Smooth muscle cell (in vitro differentiated cells): ENCODE results near the gene GALNT5. TPM values are rescaled to one million over a fixed set of nuclear protein-coding genes. Genes with fewer than 3 reads are reported as not detected.

Source experiments
- DNase-seq: peaks from one replicate; lab custom pipeline; 2025; ENCODE audit not compliant: unreplicated experiment; lab: John Stamatoyannopoulos, UW
- H2AFZ ChIP-seq: fragments of 200-600 bp; sonication (generic); 2 replicates; pipeline ENCODE4 v1.6.0; 2016; ENCODE audit warnings: antibody characterized with exemption, low read depth, mild to moderate bottlenecking
- H3F3A ChIP-seq: fragments of 200-600 bp; sonication (generic); 2 replicates; pipeline ENCODE4 v1.6.0; 2017; ENCODE audit warnings: antibody characterized with exemption, low read depth
- H3K27ac ChIP-seq: fragments of 200-600 bp; sonication (generic); 2 replicates; pipeline ENCODE4 v1.5.1; 2016; ENCODE audit warnings: low read depth, mild to moderate bottlenecking
- H3K27me3 ChIP-seq: fragments of 200-600 bp; sonication (generic); 2 replicates; pipeline ENCODE4 v1.6.1; 2016; ENCODE audit warnings: low read depth, mild to moderate bottlenecking
- H3K36me3 ChIP-seq: fragments of 200-600 bp; sonication (generic); 2 replicates; pipeline ENCODE4 v1.5.1; 2016; ENCODE audit warnings: low read depth
- H3K4me1 ChIP-seq: fragments of 200-600 bp; sonication (generic); 2 replicates; pipeline ENCODE4 v1.5.1; 2016; ENCODE audit warnings: low read depth
- H3K4me2 ChIP-seq: fragments of 200-600 bp; sonication (generic); 2 replicates; pipeline ENCODE4 v1.6.0; 2016; ENCODE audit warnings: mild to moderate bottlenecking
- H3K4me3 ChIP-seq: fragments of 200-600 bp; sonication (generic); 2 replicates; pipeline ENCODE4 v1.5.1; 2016; ENCODE audit warnings: mild to moderate bottlenecking
- H3K79me2 ChIP-seq: fragments of 200-600 bp; sonication (generic); 2 replicates; pipeline ENCODE4 v1.6.0; 2016; ENCODE audit warnings: low read depth, mild to moderate bottlenecking
- H3K9ac ChIP-seq: fragments of 200-600 bp; sonication (generic); 2 replicates; pipeline ENCODE4 v1.6.0; 2016; ENCODE audit warnings: low read depth
- H3K9me3 ChIP-seq: fragments of 200-600 bp; sonication (generic); replicated peaks from 2 replicates; pipeline ENCODE4 v1.5.1; 2016; ENCODE audit warnings: low read depth
- H4K20me1 ChIP-seq: fragments of 200-600 bp; sonication (generic); 2 replicates; pipeline ENCODE4 v1.6.0; 2016; ENCODE audit warnings: low read depth
- WGBS: methylation state at CpG from one replicate; pipeline ENCODE4 v1.1.7; 2016; ENCODE audit warnings: low lambda C conversion rate; 5-methylcytosine and 5-hydroxymethylcytosine counted together
- polyA plus RNA-seq: library from polyadenylated mRNA; unstranded; fragments of >200 nt; fragmentation: Nextera tagmentation; extraction: Ambion mirVana; gene quantifications from 2 replicates; pipeline ENCODE4 v1.2.1, GENCODE V29; 2016
- total RNA-seq: library from RNA; depleted of rRNA; stranded (reverse); fragments of >200 nt; gene quantifications from 2 replicates; pipeline ENCODE4 v1.2.3, GENCODE V29; 2014
- TF ChIP-seq, protein P1 (sequence below): fragments of 200-600 bp; sonication (generic); IDR thresholded peaks from 2 replicates; pipeline ENCODE4 v1.5.1; 2017; ENCODE audit warnings: borderline replicate concordance, mild to moderate bottlenecking, antibody characterized with exemption; ENCODE audit not compliant: insufficient read depth, poor library complexity, severe bottlenecking

Gene GALNT5
- total and polyA plus RNA-seq, 2 experiments from 2014 or later, result 1.8 to 2.0 TPM

DNA sequence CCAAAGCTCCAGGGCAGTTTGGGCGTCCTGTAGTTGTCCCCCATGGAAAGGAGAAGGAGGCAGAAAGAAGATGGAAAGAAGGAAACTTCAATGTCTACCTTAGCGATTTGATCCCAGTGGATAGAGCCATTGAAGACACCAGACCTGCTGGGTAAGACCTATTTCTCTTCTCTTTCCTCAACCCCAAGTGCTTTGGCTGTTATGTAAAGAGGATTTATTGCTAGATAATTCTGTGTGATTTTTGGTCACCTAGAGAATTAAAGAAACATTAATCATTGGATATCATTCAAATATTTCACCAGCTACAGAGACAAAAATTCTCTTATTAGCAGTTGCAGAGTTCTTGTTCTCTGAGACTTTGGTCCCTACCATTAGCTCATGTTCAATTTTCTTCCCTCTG, 1.9 kb downstream of the GALNT5 start:
- no peaks in the 10 kb centered on the region for H3K79me2 ChIP-seq
- no peak overlapping the region for H3K27ac ChIP-seq
- H3K4me2 ChIP-seq, result no peak overlapping the region
- no peak overlapping the region for H3K9ac ChIP-seq
- H3F3A ChIP-seq, result no peaks in the 10 kb centered on the region
- TF ChIP-seq, protein P1, sequence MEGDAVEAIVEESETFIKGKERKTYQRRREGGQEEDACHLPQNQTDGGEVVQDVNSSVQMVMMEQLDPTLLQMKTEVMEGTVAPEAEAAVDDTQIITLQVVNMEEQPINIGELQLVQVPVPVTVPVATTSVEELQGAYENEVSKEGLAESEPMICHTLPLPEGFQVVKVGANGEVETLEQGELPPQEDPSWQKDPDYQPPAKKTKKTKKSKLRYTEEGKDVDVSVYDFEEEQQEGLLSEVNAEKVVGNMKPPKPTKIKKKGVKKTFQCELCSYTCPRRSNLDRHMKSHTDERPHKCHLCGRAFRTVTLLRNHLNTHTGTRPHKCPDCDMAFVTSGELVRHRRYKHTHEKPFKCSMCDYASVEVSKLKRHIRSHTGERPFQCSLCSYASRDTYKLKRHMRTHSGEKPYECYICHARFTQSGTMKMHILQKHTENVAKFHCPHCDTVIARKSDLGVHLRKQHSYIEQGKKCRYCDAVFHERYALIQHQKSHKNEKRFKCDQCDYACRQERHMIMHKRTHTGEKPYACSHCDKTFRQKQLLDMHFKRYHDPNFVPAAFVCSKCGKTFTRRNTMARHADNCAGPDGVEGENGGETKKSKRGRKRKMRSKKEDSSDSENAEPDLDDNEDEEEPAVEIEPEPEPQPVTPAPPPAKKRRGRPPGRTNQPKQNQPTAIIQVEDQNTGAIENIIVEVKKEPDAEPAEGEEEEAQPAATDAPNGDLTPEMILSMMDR, result no peak
- no peak overlapping the region for H3K4me3 ChIP-seq
- no peak overlapping the region for H2AFZ ChIP-seq
- no peaks in the 10 kb centered on the region for H4K20me1 ChIP-seq
- no peaks in the 10 kb centered on the region for H3K27me3 ChIP-seq
- WGBS, result 90% methylated on average over 2 of the region's 2 CpGs
- peaks cover 11% of the 10 kb centered on the region for H3K4me1 ChIP-seq
- H3K9me3 ChIP-seq, result no peaks in the 10 kb centered on the region
- H3K36me3 ChIP-seq, result no peaks in the 10 kb centered on the region
- DNase-seq, result no peak

DNA sequence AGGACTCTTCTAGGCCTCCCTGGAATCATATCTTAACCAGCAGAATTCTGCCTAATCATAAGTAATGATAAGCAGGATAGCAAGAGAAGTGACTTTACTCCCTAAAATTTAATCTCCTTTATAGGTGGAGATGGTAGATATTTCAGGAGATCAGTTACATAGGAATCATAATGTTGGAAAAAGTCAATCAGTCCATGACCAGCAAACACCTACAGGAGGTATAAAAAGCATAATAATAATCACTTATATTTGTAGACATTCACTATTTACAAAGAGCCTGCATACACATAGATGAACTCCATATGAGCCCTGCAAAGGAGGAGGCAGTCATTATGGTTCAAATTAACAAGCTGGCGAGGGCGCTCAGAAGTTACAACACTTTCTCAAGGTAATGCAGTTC, 2.5 kb downstream of the GALNT5 start:
- H3K79me2 ChIP-seq, result no peaks in the 10 kb centered on the region
- no peak overlapping the region for H3K9ac ChIP-seq
- 97% methylated on average over 2 of the region's 2 CpGs for WGBS
- H3K4me1 ChIP-seq, result peaks cover 16% of the 10 kb centered on the region
- no peaks in the 10 kb centered on the region for H4K20me1 ChIP-seq
- H3K4me3 ChIP-seq, result no peak overlapping the region
- H3K27ac ChIP-seq, result no peak overlapping the region
- H2AFZ ChIP-seq, result no peak overlapping the region
- no peaks in the 10 kb centered on the region for H3K36me3 ChIP-seq
- H3K9me3 ChIP-seq, result no peaks in the 10 kb centered on the region
- TF ChIP-seq, protein P1, result no peak
- H3K27me3 ChIP-seq, result no peaks in the 10 kb centered on the region
- DNase-seq, result no peak
- H3F3A ChIP-seq, result no peaks in the 10 kb centered on the region
- H3K4me2 ChIP-seq, result no peak overlapping the region

DNA sequence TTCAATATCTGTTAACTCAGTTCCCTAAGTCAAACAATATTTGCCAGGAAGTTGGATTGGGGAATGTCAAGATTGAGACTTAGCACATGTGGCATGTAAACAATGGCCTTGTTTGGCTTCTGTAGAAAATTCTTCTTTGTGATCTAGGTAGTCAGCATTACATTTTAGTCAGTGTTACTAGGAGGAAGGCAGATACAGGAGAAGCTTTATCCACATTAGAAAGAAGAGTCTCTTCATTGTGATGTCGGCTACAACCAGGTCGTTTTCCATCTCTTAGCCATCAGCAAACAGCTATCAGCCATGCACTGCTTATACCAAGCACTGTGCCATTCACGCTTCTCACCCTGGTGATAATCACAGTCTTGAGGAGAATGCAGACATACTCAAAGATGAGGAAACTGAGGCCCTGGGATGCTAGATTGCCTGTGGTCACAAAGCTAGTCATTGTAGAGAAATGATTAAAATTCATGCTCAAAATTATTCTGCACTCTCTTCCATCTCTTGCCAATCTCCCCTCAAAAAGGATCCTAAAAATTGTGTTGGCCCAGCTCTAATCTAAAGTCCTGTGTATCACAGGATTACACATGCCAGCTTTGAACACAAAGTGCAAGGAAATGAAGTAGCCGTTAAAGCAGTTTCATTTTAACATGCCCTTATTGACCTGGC, 3.2 kb downstream of the GALNT5 start:
- Histone ChIP-seq H3K9ac (no peak overlapping the region), H3K79me2 (no peaks in the 10 kb centered on the region), H3F3A (no peaks in the 10 kb centered on the region), H3K36me3 (no peaks in the 10 kb centered on the region), H3K4me2 (peak overlapping the region; percentile 35), H3K4me3 (peak overlapping the region; percentile 28), H2AFZ (peak overlapping the region; percentile 6), H3K27me3 (no peaks in the 10 kb centered on the region), H3K9me3 (no peaks in the 10 kb centered on the region), H3K4me1 (peaks cover 18% of the 10 kb centered on the region), H4K20me1 (no peaks in the 10 kb centered on the region), H3K27ac (no peak overlapping the region)
- WGBS, result 65% methylated on average over 4 of the region's 4 CpGs
- DNase-seq, result no peak
- TF ChIP-seq, protein P1, result no peak
